ENCODE data around the gene CAMK1D. TPM values are rescaled to one million over a fixed set of nuclear protein-coding genes. Genes with fewer than 3 reads are reported as not detected.

Gene CAMK1D
- total RNA-seq, 2 experiments from 2014 or later = 19.0 to 25.6 TPM

DNA sequence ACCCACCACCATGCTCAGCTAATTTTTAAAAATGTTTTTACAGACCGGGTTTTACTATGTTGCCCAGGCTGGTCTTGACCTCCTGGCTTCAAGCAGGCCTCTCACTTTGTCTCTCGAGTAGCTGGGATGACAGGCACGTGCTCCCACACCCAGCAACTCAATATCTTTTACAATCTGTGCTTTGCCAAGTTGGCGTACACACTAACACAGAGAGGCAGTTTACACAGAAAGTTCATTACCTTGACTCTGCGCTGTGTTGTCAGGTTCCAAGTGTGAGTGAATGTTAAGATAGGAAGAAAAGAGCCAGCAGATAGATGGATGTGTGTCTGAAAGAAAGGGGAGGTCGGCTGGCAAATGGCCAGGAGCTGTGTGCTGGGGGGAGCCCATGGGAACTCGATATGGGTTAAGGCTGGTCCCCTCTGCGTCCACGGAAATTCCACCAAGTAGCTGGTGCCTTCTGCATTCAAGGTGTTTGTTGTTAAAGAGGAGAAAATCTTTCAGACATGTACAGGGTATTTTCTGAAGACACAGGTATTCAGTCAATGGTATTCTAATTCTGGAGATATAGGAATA is 299.8 kb downstream of the CAMK1D start:
- intact Hi-C loops (cut with micrococcal nuclease; ENCODE audit: unreplicated experiment) = no loop called here
- no peaks in the 10 kb centered on the region; the same call in 1 of the 2 replicates for H3K36me3 ChIP-seq (ENCODE audit: insufficient read depth, low read length)
- H4K20me1 ChIP-seq (ENCODE audit: insufficient read depth, low read length) = no peaks in the 10 kb centered on the region
- TF ChIP-seq, protein P1, sequence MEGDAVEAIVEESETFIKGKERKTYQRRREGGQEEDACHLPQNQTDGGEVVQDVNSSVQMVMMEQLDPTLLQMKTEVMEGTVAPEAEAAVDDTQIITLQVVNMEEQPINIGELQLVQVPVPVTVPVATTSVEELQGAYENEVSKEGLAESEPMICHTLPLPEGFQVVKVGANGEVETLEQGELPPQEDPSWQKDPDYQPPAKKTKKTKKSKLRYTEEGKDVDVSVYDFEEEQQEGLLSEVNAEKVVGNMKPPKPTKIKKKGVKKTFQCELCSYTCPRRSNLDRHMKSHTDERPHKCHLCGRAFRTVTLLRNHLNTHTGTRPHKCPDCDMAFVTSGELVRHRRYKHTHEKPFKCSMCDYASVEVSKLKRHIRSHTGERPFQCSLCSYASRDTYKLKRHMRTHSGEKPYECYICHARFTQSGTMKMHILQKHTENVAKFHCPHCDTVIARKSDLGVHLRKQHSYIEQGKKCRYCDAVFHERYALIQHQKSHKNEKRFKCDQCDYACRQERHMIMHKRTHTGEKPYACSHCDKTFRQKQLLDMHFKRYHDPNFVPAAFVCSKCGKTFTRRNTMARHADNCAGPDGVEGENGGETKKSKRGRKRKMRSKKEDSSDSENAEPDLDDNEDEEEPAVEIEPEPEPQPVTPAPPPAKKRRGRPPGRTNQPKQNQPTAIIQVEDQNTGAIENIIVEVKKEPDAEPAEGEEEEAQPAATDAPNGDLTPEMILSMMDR (conservative IDR thresholded peaks at IDR 0.05; ENCODE audit: low read length) = no peak
- H3K9me3 ChIP-seq (ENCODE audit: low read length) = peaks cover 2% of the 10 kb centered on the region; the same call in 1 of the 2 replicates
- no peak overlapping the region for H2AFZ ChIP-seq (ENCODE audit: low read length)
- ChIA-PET CTCF (ENCODE audit: unreplicated experiment) (no interaction called here), POLR2A (interaction anchor here (0.7 kb wide), 1 partner anchor 304 kb away, joined by 3 read pairs; no protein-coding TSS in a partner anchor)
- no peak overlapping the region for H3K4me2 ChIP-seq (ENCODE audit: low read length)
- no peaks in the 10 kb centered on the region for H3K79me2 ChIP-seq (ENCODE audit: insufficient read depth, low read depth, low read length)
- no peaks in the 10 kb centered on the region for H3K4me1 ChIP-seq (ENCODE audit: insufficient read depth, low read length, poor library complexity, severe bottlenecking)
- no peak overlapping the region for H3K27ac ChIP-seq (ENCODE audit: low read depth, low read length, poor library complexity, severe bottlenecking)
- no peaks in the 10 kb centered on the region for H3K9me2 ChIP-seq (ENCODE audit: insufficient read depth, low read length)
- no TSS peak for BruUV-seq (replicated peaks)
- DNase-seq (ENCODE audit: low spot score) = no peak
- no peak overlapping the region for H3K4me3 ChIP-seq (ENCODE audit: low read depth, low read length, poor library complexity, severe bottlenecking)

DNA sequence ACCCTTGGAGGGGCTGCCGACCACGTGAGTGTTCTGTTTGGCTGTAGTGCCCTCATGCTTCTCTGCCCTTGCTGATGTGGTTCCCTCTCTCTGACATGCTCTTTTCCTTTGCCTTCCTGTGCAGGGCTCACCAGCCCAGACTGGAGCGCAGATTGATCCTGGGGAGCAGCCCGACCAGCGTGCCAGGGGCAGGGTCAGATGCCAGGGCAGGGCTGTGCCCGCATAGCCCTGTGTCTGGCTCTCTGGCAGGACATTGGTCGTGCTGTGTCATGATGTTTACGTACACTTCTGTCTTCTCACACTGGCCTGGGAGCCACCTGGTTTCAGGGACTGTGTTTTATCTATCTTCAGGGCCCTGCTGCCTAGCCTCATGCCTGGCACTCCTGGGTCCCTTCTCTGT is 300.8 kb downstream of the CAMK1D start:
- intact Hi-C loops (cut with micrococcal nuclease; ENCODE audit: unreplicated experiment) = no loop called here
- BruUV-seq (replicated peaks) = no TSS peak
- POLR2A ChIA-PET = no interaction called here

More for the DNA sequence above, 300.8 kb downstream of the CAMK1D start:
- H3K27ac ChIP-seq (ENCODE audit: low read depth, low read length, poor library complexity, severe bottlenecking) = no peak overlapping the region
- CTCF ChIA-PET (ENCODE audit: unreplicated experiment) = no interaction called here
- no peak overlapping the region for H2AFZ ChIP-seq (ENCODE audit: low read length)
- no peaks in the 10 kb centered on the region for H3K79me2 ChIP-seq (ENCODE audit: insufficient read depth, low read depth, low read length)
- H3K9me3 ChIP-seq (ENCODE audit: low read length) = peaks cover 10% of the 10 kb centered on the region; the same call in 1 of the 2 replicates
- no peaks in the 10 kb centered on the region for H3K4me1 ChIP-seq (ENCODE audit: insufficient read depth, low read length, poor library complexity, severe bottlenecking)
- no peak overlapping the region for H3K4me2 ChIP-seq (ENCODE audit: low read length)
- H4K20me1 ChIP-seq (ENCODE audit: insufficient read depth, low read length) = no peaks in the 10 kb centered on the region
- H3K4me3 ChIP-seq (ENCODE audit: low read depth, low read length, poor library complexity, severe bottlenecking) = no peak overlapping the region
- TF ChIP-seq, protein P1 (conservative IDR thresholded peaks at IDR 0.05; ENCODE audit: low read length) = no peak
- no peak for TF ChIP-seq EZH2phosphoT487 (IDR thresholded peaks at IDR 0.05; ENCODE audit: borderline replicate concordance, low read depth, low read length)
- H3K36me3 ChIP-seq (ENCODE audit: insufficient read depth, low read length) = no peaks in the 10 kb centered on the region; the same call in 1 of the 2 replicates
- no peaks in the 10 kb centered on the region for H3K9me2 ChIP-seq (ENCODE audit: insufficient read depth, low read length)
- DNase-seq (ENCODE audit: low spot score) = no peak

Measured in OCI-LY7 (cell line).